GM19193 (cell line): ENCODE results near the gene APEH.

ENCODE experiments used
- POLR2A ChIP-seq: IDR thresholded peaks from 4 replicates; pipeline ENCODE4 v1.6.1; 2011; ENCODE audit not compliant: insufficient read depth, insufficient read length; ENCODE audit errors: extremely low read depth

APEH gene

GRCh38 chr3:49658711-49659110 is 15.4 kb upstream of the APEH start:
- TF ChIP-seq POLR2A, result no peak

- no peak for TF ChIP-seq POLR2A
Observed at GRCh38 chr3:49659756-49660155, 14.4 kb upstream of the APEH start.

- no peak for TF ChIP-seq POLR2A
Observed at GRCh38 chr3:49661281-49661680, 12.9 kb upstream of the APEH start.

DNA sequence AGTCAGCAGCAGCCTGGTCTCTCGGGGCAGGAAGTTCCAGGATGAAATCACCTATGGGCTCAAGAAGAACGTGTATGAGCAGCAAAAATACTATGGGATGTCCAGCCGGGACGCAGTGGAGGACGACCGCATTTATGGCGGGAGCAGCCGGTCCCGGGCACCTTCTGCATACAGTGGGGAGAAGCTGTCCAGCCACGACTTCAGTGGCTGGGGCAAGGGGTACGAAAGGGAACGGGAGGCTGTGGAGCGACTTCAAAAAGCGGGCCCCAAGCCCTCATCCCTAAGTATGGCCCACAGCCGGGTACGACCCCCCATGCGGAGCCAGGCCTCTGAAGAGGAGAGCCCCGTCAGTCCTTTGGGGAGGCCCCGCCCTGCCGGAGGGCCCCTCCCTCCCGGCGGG is 12.1 kb upstream of the APEH start:
- TF ChIP-seq POLR2A, result no peak

DNA sequence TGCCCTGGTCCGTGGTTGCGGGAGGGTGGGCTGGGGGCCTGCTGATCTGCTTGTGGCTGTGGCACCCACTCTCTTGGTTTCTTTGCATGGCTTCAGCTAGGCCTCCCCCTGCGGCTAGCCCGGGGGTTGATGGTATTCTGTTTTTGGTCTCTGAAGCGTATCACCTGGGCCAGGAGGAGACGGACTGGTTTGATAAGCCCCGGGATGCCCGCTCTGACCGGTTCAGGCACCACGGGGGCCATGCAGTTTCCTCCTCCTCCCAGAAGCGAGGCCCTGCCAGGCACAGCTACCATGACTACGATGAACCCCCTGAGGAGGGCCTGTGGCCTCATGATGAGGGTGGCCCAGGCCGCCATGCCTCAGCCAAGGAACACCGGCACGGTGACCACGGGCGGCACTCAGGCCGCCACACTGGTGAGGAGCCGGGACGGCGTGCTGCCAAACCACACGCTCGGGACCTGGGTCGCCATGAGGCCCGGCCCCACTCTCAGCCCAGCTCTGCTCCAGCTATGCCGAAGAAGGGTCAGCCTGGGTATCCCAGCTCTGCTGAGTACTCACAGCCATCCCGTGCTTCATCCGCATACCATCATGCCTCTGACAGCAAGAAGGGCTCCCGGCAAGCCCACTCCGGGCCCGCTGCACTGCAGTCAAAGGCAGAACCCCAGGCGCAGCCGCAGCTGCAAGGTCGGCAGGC is 11.3 kb upstream of the APEH start:
- TF ChIP-seq POLR2A, result no peak

GRCh38 chr3:49663831-49664230 is 10.3 kb upstream of the APEH start:
- no peak for TF ChIP-seq POLR2A

DNA sequence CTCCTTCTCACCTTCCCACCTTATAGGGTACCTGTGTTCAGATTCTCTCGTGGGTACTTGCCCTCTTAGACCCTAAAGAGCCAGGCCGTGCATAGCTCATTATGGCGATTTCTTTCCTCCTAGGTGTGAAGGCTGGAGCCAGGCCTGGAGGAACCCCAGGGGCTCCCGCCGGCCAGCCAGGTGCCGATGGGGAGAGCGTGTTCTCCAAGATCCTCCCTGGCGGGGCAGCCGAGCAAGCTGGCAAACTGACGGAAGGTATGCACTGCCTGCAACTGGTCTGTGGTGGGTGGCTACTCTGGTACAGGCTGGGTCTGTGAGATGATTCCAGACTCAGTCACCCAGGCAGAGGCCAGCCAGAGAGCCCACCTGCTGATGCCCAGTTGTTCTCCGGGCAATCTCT is 9.9 kb upstream of the APEH start:
- no peak for TF ChIP-seq POLR2A

GRCh38 chr3:49665822-49666519 is 8.2 kb upstream of the APEH start:
- TF ChIP-seq POLR2A, result no peak

GRCh38 chr3:49666592-49666991 is 7.6 kb upstream of the APEH start:
- no peak for TF ChIP-seq POLR2A

DNA sequence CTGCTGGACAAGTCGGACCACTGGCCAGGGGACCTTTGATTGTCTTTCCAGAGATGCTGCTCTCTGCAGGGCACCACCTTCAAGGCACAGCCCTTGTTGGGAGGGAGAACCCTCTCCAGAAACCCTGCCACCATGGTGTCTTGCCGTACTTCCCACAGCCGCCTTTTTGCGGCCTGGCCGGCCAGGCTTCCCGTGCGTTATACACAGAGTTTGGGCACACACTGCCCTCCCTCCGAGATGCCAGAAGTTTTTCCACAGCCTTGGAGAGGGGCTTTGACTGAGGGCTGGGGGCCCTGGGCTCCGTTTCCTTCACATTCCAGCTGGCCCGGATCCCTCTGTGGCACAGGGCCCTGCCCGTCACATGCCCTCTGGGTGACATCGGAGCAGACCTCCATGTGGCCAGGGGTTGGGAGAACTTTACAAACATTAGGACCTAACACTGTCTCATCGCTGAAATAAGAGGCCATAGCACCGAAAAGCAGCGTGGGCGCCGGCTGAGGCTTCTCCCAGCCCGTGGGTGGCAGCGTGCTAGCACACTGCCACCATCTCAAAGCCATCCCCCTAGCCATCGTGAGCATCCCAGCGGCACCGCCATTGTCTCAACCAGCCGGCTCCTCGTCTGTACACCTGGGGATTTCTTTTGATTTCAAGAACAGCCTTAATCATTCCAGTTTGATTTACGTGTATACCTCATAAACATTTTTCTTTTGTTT is 6.3 kb upstream of the APEH start:
- no peak for TF ChIP-seq POLR2A

DNA sequence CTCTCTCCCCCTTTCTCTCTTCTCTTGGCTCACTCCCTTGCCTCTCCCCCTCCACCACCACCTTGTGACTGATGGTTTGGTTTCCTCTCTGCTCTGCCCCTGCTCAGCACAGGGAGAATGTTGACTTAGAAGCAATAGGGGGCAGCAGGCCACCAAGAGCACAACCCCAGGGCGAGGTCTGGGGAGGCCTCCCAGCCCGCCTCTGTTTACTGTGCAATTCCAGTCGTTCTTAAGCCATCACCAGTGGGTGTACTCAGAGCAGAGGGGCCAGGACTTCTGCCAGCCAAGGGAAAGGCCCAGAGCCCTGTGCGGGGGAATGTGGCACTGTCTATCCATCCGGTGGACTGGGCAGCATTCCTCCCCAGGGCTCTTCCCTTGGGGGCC is 5.7 kb upstream of the APEH start:
- TF ChIP-seq POLR2A, result no peak

DNA sequence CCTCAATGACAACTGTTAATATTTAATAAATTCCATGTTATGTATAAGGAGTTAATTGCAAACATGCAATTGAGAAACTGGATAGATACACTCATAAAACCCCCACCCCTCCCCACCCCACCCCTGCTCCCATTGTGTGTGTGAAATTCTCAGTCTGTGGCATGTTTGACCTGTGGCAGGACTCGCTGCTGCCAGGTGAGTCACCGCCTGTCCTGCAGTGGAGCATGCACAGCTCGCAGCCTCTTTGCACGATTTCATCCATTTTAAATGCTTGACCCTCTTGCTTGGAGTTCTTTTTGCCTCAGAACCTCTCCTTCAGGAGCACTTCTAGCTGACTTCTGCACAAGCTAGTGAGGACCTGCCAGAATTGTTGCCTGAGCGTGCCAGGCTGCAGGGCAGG is 5.3 kb upstream of the APEH start:
- no peak for TF ChIP-seq POLR2A

DNA sequence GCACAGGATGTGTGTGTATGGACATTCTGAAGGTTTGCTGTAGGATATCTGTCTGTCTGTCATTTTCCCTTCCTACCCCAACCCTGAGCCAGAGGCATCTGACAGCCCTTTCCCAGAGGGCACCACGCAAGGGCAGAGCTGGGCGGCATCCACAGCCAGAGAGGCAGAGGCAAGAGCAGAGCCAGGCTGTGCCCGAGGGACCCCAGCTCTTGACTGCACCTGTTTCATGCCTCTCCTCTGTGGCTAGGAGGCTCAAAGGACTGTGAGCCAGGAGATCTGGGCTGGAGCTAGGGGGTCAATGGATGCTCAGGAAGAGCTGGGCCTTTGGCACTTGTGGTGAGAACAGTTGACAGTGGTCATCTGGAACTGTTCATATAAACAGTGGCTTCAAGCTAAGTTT is 4.8 kb upstream of the APEH start:
- no peak for TF ChIP-seq POLR2A

DNA sequence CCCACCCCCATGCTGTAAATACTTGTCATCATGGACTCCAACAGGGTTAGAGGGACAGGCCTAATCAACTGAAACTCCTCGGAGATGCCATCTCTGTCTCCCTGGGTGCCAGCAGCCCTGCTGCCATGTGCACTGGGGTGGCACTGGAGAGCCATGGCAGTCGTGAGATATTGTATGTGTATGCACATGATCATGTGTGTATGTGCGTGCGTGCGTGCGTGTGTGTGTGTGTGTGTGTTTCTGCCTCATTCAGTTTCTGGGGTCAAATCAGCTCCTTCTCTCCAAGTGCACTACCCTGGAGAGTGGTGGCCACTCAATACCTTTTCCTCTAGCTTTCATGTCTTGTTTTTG is 3.2 kb upstream of the APEH start:
- no peak for TF ChIP-seq POLR2A

- no peak for TF ChIP-seq POLR2A
Observed at GRCh38 chr3:49671291-49672288, 2.6 kb upstream of the APEH start.
